ENCODE measurements around the gene BAD.

Gene BAD

DNA sequence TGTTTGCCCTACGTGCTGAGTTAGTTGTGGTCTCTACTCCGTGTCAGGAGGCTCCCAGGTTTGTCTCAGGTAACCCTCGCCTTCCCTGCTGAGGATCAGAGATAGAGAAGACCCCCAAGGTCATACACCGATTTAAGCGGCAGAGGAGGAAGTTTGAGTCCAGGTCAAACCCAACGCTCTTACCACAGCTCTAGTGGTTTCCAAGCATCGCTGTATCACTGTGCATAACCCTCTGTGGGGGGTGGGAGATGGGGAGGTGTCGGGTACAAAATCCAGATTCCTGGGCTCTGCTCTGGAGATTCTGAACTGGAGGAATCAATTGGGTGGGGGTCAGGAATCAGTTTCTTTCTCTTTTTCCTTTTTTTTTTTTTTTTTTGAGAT, 53.5 kb downstream of the BAD start:
- peaks cover 0 to 3% (median 0%) of the 10 kb centered on the region in 3 donors for H3K36me3 ChIP-seq
- TF ChIP-seq, protein P1, sequence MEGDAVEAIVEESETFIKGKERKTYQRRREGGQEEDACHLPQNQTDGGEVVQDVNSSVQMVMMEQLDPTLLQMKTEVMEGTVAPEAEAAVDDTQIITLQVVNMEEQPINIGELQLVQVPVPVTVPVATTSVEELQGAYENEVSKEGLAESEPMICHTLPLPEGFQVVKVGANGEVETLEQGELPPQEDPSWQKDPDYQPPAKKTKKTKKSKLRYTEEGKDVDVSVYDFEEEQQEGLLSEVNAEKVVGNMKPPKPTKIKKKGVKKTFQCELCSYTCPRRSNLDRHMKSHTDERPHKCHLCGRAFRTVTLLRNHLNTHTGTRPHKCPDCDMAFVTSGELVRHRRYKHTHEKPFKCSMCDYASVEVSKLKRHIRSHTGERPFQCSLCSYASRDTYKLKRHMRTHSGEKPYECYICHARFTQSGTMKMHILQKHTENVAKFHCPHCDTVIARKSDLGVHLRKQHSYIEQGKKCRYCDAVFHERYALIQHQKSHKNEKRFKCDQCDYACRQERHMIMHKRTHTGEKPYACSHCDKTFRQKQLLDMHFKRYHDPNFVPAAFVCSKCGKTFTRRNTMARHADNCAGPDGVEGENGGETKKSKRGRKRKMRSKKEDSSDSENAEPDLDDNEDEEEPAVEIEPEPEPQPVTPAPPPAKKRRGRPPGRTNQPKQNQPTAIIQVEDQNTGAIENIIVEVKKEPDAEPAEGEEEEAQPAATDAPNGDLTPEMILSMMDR (IDR thresholded peaks at IDR 0.05) = no peak
- H3K27me3 ChIP-seq = no peaks in the 10 kb centered on the region
- H3K4me1 ChIP-seq = peaks cover 7 to 72% (median 58%) of the 10 kb centered on the region in 4 donors
- no peaks in the 10 kb centered on the region for H3K9me3 ChIP-seq
- intact Hi-C loops (cut with DNase I; ENCODE audit: low total_unique reads) = no loop called here
- peak overlapping the region; percentile 58 to 82 for H3K4me3 ChIP-seq
- DNase-seq = no peak
- H3K27ac ChIP-seq = peak overlapping the region; percentile 88 to 92

DNA sequence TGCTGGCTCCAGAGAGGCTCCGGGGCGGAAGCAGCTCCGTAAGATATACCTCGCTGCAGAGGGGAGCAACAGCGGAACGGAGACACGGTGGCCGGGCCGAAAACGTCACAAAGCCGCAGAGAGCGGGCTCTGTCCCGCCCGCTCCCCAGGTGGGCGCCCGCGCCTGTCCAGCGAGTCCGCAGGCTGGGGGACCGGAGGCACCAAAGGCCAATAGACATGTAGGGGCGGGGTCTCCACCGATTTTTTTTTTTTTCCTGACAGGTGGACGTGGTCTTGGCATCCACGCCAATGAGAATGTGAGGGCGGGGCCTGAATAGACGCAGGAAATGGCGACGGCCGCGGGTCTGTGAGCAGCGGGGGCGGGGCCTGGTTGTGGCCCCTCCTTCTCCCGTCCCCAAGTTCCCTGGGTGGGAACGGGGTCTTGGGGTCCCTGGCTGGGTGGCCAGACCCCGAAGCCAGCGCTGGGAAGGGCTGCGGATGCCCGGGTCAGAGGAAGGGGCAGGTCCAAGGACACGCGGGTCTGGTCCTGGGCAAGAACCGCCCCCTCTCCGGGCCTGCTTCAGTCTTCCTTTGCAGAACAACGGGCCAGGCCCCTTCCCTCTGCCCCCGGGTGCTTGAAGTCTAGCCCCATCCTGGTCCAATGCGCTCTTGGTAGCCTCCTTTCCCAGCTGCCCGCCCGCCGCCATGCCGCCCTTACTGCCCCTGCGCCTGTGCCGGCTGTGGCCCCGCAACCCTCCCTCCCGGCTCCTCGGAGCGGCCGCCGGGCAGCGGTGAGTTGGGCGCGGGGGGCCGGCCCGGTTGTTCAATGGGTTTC, 54.1 kb downstream of the BAD start, which contains the start of gene DNAJC4:
TSS of gene DNAJC4 (plus strand) at position 378 of the 814 bp plus-strand sequence. CDS start at position 685, 307 bp downstream.
- peak; percentile 94 to 96 for DNase-seq
- TF ChIP-seq, protein P1 (IDR thresholded peaks at IDR 0.05) = no peak
- H3K4me1 ChIP-seq = peaks cover 1 to 69% (median 55%) of the 10 kb centered on the region in 4 donors

DNA sequence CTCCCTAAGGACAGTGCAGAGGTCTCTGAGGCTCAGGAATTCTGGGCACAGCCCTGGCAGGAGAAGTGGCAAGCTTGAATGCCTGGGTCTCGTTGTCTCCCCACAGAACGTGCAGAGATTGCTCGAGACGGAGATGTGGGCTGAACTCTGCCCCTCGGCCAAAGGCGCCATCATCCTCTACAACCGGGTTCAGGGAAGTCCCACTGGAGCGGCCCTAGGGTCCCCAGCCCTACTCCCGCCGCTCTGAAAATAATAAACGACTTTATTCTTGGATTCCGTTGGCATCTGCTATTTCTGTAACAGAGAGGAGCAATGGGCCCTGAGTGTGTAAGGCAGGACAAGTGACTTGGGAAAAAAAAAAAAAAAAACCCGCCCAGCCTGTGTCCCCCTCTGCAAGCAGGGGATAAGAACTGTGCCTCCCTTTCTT, 54.7 kb downstream of the BAD start:
- Histone ChIP-seq H3K4me3 (peak overlapping the region; percentile 58 to 82), H3K27ac (peak overlapping the region; percentile 88 to 92), H3K4me1 (peaks cover 0 to 68% (median 55%) of the 10 kb centered on the region in 4 donors), H3K36me3 (no peaks in the 10 kb centered on the region), H3K9me3 (no peaks in the 10 kb centered on the region), H3K27me3 (no peaks in the 10 kb centered on the region)
- no peak for DNase-seq
- intact Hi-C loops (cut with DNase I; ENCODE audit: low total_unique reads) = loop anchor here (5.0 kb wide), 1 partner anchor 42 kb away; the partner anchor contains the start of gene STIP1
- TF ChIP-seq, protein P1 (IDR thresholded peaks at IDR 0.05) = no peak

More for the DNA sequence above, 54.1 kb downstream of the BAD start, which contains the start of gene DNAJC4:
- intact Hi-C loops (cut with DNase I; ENCODE audit: low total_unique reads) = no loop called here
- Histone ChIP-seq H3K36me3 (no peaks in the 10 kb centered on the region), H3K27me3 (no peaks in the 10 kb centered on the region), H3K9me3 (no peaks in the 10 kb centered on the region), H3K27ac (peak within 1 kb of the TSS; percentile 88 to 92), H3K4me3 (peak within 1 kb of the TSS; percentile 58 to 82)

DNA sequence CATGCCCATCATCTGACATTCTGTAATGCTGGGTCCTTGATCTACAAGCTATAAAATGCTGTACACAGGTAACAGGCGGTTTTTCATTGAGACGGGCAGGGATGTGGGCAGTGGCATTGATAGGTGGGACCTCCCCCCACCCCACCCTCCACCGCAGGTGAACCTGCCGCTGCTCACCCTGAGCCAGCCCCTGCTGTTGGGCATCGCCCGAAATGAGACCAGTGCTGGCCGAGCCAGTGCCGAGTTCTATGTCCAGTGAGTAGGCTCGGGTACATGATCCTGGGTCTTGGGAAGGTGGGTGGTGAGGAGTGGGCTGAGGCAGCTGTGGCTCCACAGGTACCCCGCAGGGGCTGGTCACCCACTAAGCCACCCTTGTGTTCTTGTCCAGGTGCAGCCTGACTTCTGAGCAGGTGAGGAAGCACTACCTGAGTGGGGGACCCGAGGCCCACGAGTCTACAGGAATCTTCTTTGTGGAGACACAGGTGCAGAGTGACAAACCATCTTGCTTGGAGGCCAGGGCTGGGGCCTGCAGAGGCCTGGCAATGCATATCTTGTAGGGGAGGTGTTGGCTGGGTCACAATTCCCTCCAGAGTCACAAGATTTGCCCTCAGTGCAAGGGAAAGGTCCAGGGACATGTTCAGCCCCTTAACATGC, 55.2 kb downstream of the BAD start:
- no peaks in the 10 kb centered on the region for H3K27me3 ChIP-seq
- intact Hi-C loops (cut with DNase I; ENCODE audit: low total_unique reads) = loop anchor here (5.0 kb wide), 1 partner anchor 42 kb away; the partner anchor contains the start of gene STIP1
- peak overlapping the region in 1 of 2 donors; percentile 82 for H3K4me3 ChIP-seq
- no peak for DNase-seq
- H3K9me3 ChIP-seq = no peaks in the 10 kb centered on the region
- TF ChIP-seq, protein P1 (IDR thresholded peaks at IDR 0.05) = no peak
- H3K36me3 ChIP-seq = no peaks in the 10 kb centered on the region
- peak overlapping the region; percentile 88 to 92 for H3K27ac ChIP-seq
- peaks cover 0 to 68% (median 58%) of the 10 kb centered on the region in 4 donors for H3K4me1 ChIP-seq

DNA sequence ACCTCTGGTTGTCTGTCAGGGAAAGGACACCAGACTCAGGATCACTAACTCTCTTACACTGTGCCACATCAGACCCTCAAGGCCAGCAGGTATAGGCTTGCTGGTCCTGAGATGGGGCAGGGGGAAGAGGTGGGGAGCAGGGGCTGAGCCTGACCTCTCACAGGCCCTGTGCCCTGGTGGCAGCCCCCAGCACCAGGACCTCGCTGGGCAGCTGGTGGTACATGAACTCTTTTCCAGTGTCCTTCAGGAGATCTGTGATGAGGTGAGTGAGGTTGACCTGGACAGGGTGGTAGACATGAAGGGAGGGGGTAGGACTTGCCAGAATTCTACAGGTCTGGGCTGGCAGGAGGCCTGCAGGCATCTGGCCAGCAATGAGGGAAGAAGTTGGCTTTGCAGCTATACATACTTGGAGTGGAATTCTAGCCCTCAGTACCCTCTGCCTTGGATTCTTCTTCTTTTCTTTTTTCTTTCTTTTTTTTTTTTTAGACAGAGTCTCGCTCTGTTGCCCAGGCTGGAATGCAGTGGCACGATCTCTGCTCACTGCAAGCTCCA, 57.0 kb downstream of the BAD start:
- DNase-seq = no peak
- no peaks in the 10 kb centered on the region for H3K27me3 ChIP-seq
- H3K36me3 ChIP-seq = peaks cover 0 to 8% (median 7%) of the 10 kb centered on the region in 3 donors
- no peaks in the 10 kb centered on the region for H3K9me3 ChIP-seq
- TF ChIP-seq, protein P1 (IDR thresholded peaks at IDR 0.05) = no peak
- H3K27ac ChIP-seq = peak overlapping the region; percentile 81 to 95
- H3K4me1 ChIP-seq = peaks cover 0 to 56% (median 48%) of the 10 kb centered on the region in 4 donors
- intact Hi-C loops (cut with DNase I; ENCODE audit: low total_unique reads) = loop anchor here (5.0 kb wide), 1 partner anchor 40 kb away; the partner anchor contains the start of gene STIP1
- H3K4me3 ChIP-seq = peak overlapping the region; percentile 86 to 88

Data from tibial artery (tissue), 4 donors.